Breast epithelium (tissue), 3 donors: ENCODE results near the gene SPATA3.

Experiments
- CTCF ChIP-seq, 3 donors: fragments of 450-650 bp; IDR thresholded peaks; one replicate each; pipeline ENCODE4 v1.5.1; 2016 to 2017; ENCODE audit warnings: antibody characterized with exemption in 3 of 3, mild to moderate bottlenecking in 3 of 3, moderate library complexity in 3 of 3
- POLR2A ChIP-seq: fragments of 450-650 bp; IDR thresholded peaks from one replicate; pipeline ENCODE4 v1.6.1; 2016; ENCODE audit warnings: antibody characterized with exemption, mild to moderate bottlenecking, moderate library complexity
- POLR2AphosphoS5 ChIP-seq, 3 donors: sonication (generic); formaldehyde crosslinking; IDR thresholded peaks; one replicate each; pipeline ENCODE4 v1.6.1; 2017; ENCODE audit warnings: antibody characterized with exemption in 3 of 3

- TF ChIP-seq CTCF (IDR thresholded peaks at IDR 0.05) (no peak), POLR2A (no peak), POLR2AphosphoS5 (IDR thresholded peaks at IDR 0.05) (no peak)
Observed at GRCh38 chr2:231057590-231057989, 61.7 kb downstream of the SPATA3 start.
